UCSD-AML1 (cell line): ENCODE data around the gene PPP1R12C.

Experiments
- DNase-seq: peaks from one replicate; lab custom pipeline; 2025; ENCODE audit not compliant: unreplicated experiment; lab: John Stamatoyannopoulos, UW

PPP1R12C gene

DNA sequence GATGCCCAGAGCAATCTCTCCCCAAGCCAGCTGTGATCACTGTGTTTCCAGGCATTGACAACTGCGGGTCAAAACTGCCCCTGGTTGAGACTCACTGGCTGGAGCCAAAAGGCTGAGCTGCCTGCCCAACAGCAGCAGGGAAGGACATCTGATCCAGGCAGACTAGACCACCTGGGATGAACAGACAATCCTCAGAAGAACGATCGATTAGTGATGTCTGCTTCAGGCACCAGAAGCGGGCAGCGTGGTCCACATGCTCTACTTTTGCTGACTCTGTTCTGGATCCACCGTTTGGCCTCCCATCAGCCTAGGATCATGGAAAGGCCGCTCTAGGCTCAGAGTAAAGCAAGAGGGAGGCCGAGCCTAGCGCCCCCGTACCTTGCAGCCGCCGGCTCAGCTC, 69.5 kb downstream of the PPP1R12C start:
- no peak for DNase-seq

DNA sequence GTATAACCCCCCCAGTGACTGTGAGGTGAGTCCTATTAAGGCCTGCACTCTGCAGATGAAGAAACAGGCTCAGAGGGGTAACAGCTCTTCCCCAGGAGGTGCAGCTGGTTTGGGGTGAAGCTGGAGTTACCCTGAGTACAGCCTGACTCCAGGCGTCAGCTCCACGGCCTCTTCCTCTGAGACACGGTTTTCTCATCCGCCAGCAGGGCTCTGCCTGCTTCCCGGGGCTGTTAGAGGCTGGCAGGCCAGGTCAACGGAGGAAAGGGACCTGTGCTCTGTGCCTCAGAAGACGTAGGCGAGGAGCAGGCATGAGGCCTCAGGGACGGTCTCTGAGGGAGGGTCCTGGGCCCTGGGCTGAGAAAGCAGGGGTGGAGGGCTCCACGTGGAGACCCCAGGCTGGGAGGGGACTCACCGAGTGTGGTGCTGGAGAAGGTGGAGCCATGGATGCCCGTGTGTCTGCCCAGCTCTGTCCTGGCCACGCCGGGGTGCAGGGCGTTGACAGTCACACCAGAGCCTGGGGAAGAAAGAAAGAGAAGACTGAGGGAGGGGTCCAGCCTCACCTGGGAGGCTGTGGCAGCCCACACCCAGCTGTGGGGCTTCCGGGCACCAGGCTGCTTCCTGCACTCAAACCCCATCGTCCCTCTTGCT, 70.3 kb downstream of the PPP1R12C start:
- DNase-seq: no peak

DNA sequence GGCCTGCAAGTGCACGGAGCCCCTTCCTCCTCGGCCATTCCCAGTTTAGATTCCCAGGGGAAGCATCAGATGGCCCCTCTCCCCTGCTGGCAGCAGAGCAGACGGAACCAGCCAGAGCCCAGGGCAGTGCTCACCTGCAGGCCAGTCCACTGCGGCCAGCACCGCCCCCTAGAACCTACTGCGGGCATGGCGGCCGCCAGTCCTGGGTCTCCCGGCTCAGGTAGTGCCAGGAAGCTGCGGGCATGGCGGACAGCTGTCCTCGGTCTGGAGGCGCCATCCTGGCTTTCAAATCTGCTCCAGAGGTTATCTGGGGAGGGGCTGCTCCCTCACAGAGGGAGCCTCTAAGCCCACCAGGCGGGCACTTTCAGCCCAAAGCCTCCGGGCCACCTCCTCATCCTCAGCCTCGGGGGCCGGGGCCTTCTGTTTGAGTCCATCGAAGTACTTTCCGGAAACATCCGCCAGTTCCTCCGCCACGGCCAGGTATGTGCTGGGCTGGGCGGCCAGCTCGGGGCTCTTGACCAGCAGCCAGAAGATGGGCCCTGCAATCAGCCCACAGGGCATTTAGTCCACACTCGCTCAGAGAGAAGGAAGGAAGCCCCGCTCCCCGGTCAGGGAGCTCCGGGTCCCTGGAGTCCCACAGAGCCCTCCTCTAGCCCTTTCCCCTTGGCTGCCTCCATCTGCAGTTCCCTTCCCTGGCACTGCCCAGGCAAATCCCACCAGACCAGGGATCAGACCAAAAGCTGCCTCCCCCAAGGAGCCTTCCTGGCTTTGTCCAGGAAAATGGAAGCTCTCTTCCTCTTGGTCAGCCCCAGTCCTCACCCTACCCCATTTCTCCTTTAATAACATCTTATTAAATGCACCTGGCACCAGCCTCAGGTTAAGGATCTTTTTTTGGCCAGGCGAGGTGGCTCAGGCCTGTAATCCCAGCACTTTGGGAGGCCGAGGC, 72.4 kb downstream of the PPP1R12C start:
- DNase-seq: no peak

DNA sequence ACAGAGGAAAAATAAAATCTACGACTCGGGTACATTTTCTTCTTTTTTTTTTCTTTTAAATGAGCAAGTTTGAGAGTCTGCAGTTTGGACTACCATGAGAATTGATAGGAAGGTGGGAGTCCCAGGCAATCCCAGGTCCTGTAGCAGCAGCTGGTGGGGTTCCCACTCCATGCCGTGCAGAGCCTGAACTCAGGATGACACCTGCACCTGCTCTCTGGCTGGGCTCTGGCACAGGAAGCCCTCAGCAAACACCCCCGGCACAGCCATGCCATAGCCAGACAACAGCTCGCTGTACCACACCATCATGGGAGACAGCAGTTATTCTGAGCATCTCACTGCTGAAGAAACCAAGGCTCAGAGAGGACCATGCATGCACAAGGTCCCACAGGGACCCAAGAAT, 73.2 kb downstream of the PPP1R12C start:
- DNase-seq: no peak

DNA sequence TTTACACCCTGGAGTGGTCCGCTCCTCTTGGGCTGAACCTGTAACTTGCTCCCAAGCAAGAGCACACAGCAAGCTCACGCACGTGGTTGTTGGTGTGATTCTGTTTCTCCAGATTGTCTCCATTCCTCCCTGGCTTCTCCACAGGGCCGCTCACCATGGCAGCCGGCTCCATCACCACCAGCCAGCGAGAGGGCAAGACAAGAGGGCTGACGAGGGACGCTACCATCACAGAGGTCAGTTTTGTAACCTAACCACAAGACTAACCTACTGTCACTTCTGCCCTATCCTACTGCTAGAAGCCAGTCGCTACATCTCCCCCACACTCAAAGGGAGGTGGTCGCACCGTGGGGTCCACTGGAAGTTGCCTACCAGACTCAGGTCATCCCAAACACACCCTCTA, 74.7 kb downstream of the PPP1R12C start:
- no peak for DNase-seq

DNA sequence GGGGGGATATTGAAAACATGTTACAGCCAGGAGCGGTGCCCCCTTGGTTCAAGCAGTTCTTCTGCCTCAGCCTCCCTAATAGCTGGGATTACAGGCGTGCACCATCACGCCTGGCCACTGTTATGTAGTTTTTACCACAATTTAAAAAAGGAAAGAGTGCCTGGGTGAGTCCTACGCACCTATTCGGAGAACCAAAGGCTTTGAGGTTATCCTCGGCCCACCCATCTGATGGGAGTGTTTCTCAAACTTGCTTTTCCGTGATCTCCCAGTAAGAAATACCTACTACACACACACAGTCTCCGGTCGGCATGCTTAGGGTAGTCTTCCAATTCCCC, 75.1 kb downstream of the PPP1R12C start:
- DNase-seq: no peak

DNA sequence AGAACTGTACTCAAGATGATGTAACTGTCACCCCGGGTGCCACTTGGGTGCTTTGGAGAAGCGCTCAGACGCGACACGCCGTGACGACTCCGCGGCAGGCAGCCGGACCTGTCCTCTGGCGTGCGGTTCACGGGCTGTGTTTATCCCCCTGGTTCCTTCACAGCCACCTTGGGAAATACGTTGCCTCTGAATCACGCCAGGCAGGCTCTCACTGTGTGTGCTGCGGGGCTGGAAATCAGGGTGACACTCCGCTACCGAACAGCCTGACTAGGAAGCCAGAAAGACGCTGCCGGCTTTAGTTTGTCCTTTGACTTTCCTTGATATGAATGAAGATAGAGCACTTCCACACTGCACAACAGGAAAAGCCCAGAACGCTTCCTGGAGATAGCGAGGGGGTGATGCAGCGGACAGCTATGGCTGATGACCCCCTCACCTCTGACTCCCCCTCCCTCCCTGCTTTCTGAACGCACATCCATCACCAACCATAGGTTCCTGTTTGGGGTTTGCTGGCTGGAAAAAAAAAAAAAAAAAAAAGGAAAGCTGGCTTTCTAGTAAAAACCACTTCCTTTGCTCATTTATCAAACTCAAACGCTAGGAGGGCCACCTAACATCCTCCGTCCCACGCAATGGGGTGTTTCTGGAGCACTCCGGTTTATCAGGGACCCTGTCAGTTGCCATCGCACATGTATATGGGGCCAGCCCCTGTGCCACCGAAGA, 75.7 kb downstream of the PPP1R12C start:
- peak; percentile 89 for DNase-seq

DNA sequence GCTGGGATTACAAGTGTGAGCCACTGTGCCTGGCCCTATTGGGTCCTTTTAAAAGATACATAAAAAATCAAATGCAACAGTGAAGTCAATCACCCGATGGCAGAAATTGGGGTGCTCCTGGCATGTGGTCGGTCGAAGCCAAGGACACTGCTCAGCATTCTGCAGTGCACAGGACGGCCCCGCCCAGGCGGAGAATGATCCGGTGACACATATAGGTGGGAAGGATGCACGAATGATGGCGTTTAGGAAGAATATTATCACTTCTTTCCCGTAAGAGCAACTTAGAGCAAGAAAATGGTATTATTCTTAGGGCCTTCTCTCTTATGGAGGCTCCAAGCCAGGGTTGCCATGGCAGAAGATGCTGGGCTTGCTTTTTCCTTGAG, 76.2 kb downstream of the PPP1R12C start:
- DNase-seq: no peak
